GM19452 (cell line): ENCODE results near the gene XXYLT1.
"Not testable (repeated sequence)": the region's sequence is repeated elsewhere in the genome, so short reads cannot be mapped to it uniquely, and the experiment has no call there.

Source experiments
- ATAC-seq: cut with Tn5 transposase; IDR thresholded peaks from one replicate; pipeline ENCODE4 v1.9.1; 2021; ENCODE audit not compliant: unreplicated experiment

The XXYLT1 gene

GRCh38 chr3:195052939-195053338 is 218.0 kb downstream of the XXYLT1 start:
- ATAC-seq: no peak

DNA sequence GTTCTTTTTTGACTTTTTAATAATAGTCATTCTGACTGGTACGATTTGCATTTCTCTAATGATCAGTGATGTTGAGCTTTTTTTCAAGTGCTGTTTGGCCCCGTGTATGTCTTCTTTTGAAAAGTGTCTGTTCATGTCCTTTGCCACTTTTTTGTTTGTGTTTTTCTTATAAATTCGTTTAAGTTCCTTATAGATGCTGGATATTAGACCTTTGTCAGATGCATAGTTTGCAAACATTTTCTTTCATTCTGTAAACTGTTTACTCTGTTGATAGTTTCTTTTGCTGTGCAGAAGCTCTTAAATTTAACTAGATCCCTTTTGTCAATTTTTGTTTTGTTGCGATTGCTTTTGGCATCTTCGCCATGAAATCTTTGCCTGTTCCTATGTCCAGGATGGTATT is 220.7 kb downstream of the XXYLT1 start:
- not testable (repeated sequence) for ATAC-seq

GRCh38 chr3:195048059-195048905 is 222.7 kb downstream of the XXYLT1 start:
- no peak for ATAC-seq

DNA sequence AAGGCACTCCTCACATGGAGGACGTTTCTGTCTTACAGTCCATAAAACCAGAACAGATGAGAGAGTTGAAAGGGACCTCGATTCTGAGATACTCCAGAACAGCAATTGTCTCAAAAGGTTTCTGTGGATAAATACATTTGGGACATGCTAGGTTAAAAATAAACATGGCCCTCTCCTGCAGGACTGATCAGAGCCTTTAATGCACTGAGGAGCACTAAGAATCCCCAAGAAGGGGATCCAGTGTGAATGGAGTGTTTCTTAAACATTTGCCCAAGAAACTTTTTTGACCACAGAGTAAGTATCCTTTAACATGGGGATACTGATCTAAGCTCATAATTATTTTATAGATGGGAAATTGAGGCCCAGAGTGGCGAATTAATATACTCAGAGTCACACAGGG is 223.4 kb downstream of the XXYLT1 start:
- ATAC-seq: no peak

GRCh38 chr3:195046441-195046840 is 224.5 kb downstream of the XXYLT1 start:
- no peak for ATAC-seq

DNA sequence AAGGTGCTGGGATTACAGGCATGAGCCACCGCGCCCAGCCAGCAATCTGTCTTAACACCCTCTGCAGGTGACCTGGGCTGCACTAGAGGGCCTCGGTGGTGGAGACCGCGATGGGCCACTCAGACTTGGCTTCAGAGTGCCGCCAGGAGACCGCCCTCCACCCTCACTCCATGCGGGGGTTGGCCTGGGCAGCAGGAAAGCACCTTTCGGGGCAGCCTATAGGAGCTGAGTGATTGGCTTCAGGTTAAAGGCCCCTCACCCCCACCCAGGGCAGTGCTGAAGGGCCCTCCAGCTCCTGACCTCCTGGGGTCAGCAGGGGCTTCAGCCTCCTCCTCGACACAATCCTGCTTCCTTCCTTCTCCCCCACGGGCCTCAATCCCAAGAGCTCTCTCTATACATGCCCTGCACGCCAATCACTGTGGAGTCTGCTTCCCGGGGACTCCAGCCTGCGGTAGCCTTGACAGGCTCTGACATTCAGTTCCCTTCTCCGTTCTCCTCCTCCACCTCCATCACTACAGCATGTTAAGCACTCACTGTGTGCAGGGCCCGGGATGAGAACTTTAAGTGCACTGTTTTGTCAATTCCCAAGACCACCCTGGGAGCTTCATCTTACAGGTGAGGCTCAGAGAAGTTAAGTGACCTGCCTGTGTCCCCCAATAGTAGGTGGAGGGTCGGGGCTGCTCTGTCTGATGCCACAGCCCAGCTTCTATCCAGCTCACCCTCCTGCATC is 225.3 kb downstream of the XXYLT1 start:
- ATAC-seq: no peak

DNA sequence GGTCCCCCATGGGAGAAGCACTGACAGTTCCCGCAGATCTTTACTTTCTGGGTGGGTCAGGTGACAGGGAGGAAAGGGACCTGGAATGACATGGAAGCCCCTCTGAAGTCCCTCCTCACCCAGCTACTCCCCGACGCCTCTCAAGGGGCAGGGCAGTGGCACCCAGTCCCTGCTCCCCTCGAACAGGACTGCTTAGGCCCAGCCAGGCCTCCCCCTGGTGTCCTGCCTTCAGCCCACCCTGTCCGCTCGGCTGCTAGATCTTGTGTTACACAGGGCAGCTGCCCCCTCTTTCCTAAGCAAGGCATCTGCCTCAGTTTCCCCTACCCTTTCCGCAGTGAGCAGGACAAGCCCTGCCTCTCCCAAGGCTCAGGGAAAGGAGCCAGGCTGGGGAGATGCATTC is 226.5 kb downstream of the XXYLT1 start:
- no peak for ATAC-seq

DNA sequence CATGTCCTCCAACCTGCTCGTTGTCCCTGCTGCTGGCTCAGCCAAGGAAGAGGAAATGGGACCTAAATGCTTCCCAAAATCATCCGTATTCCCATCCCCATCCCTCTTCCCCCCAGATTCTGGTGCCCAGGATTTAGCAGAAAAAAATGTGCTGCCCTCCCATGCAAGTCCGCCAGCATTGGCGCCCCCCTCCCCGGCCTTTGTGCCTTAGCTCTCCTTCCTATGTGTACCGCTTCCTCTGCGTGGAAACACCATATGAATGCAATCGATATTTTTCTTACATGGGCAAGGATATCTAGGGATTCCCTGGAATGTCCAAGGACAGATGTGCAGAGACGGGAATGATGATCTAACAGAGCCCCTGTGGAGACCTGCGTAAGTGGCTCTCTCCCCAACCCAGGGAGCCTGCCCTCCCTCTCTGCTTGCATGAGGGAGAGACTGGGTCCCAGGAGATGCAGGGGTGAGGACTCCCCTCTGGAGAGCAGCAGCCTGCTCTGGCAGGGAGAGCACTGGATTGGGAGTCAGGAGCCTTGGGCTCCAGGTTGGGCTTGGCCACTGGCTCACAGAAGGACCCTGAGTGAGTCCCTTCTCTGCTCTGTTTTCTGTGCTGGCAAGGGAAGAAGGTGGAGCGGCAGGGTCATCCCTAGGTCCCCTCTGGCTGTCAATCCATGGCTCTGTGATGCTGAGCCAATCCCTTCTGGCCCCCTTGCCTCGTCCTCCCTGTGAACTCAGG is 227.2 kb downstream of the XXYLT1 start:
- ATAC-seq: no peak

- no peak for ATAC-seq
Measured at GRCh38 chr3:195042743-195043606, 228.0 kb downstream of the XXYLT1 start.

GRCh38 chr3:195041871-195042742 is 228.9 kb downstream of the XXYLT1 start:
- ATAC-seq: no peak

DNA sequence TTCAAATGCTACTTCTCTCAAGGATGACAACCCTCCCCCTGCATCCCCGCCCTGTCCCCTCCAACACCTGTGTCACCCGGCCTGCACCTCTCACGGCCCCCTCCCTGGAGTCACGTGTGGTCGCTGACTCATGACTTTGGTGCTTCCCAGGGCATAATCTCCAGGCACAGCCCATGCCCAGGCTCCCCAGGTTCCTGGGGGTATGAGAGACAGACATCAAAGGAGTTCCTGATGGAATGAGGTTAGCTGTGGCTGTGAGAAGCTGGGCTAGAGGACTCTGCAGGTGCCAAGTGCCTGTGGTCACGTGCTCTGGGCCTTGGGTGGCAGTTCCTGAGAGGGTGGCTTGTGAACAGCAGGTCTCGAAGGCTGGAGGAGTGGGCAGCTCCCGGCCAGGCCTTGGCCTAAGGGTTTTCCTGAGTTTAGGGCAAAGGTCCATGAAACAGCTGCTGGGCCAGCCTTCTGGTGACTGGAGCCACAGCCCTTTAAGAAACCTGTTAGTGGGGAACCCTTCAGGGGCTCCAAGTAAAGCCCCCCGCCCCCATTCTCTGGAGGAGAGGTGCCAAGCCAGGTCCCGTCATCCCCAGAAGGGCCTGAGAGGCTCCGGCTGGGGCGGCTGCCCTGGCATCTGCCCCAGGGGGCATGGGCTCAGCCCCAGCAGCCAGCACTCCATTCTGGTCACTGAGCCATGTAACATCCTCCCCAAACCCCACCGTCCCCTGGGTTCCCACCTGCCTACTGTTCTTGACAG is 230.0 kb downstream of the XXYLT1 start:
- ATAC-seq: no peak

- no peak for ATAC-seq
Measured at GRCh38 chr3:195040094-195040493, 230.9 kb downstream of the XXYLT1 start.

GRCh38 chr3:195039180-195039843 is 231.6 kb downstream of the XXYLT1 start:
- no peak for ATAC-seq

DNA sequence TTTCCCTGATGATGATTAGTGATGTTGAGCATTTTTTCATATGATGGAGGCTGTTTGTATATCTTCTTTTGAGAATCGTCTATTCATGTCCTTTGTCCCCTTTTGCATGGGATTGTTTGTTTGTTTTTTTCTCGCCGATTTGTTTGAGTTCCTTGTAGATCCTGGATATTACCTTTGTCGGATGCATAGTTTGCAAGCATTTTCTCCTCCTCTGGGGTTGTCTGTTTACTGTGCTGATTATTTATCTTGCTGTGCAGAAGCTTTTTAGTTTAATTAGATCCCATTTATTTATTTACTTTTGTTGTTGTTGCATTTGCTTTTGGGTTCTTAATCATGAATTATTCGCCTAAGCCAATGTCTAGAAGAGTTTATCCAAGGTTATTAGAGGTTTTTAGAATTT is 232.8 kb downstream of the XXYLT1 start:
- no peak for ATAC-seq

GRCh38 chr3:195037586-195037985 is 233.4 kb downstream of the XXYLT1 start:
- ATAC-seq: not testable (repeated sequence)

- no peak for ATAC-seq
Measured at GRCh38 chr3:195036974-195037373, 234.0 kb downstream of the XXYLT1 start.

DNA sequence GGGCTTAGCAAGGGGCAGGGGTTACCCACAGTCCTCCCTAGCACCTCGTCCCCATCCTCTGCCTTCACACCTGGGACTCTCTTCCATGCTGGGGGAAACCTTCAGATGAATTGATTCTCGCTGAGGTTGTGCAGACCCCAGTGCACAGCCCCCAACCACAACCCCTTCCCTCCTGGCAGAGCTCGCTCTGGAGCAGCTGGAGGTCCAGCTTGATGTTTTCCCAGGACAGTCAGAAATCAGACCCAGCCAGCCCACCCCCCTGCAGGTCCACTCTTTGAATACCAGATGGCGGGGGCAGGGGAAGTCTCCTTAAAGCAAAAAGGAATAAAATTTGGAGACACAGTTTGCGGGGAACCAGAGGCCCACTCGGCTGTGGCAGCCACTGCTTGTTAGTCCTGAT is 234.4 kb downstream of the XXYLT1 start:
- ATAC-seq: no peak

- ATAC-seq: no peak
Measured at GRCh38 chr3:195036203-195036505, 234.8 kb downstream of the XXYLT1 start.
